ENCODE data around the gene MYH11.

The MYH11 gene

GRCh38 chr16:15654591-15654990 is 202.2 kb downstream of the MYH11 start:
- DNase-seq = no peak

DNA sequence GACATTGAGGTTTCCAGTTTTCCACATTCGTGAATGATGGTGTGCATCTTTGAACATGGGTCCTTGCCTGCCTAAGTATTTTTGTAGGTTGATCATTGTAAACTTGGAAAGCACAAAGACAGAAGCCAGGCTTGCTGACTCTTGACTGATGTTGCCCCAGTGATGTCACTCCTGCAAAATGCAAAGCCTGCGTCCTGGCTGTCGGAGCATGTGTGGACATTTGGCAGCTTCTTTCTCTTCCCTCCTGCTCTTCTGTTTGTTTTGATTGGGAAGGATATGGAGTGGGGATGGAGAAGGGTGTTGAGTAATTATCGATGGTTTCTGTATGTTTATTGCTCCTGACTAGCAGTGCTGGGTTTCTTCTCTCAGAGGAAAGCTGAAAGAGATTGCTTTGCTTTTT is 203.6 kb downstream of the MYH11 start:
- DNase-seq = peak in 1 of 2 experiments; percentile 13
